ENCODE data around the gene RNF167. TPM values are rescaled to one million over a fixed set of nuclear protein-coding genes. Genes with fewer than 3 reads are reported as not detected.

Gene RNF167
- polyA plus RNA-seq, 1 donor from 2014 or later = 64.1 TPM

GRCh38 chr17:4893721-4894560, 46.1 kb upstream of the RNF167 start:
- Histone ChIP-seq H3K9me2 (ENCODE audit: insufficient read depth, low read length) (no peaks in the 10 kb centered on the region), H3F3A (ENCODE audit: insufficient read depth, low read length, poor library complexity, severe bottlenecking) (no peaks in the 10 kb centered on the region), H2AFZ (ENCODE audit: low read depth, low read length) (no peak overlapping the region), H3K79me2 (replicated peaks; ENCODE audit: insufficient read depth, low read length) (no peaks in the 10 kb centered on the region), H3K4me2 (ENCODE audit: low read length) (no peak overlapping the region), H3K27me3 (ENCODE audit: insufficient read depth, low read depth, low read length) (no peaks in the 10 kb centered on the region), H3K27ac (ENCODE audit: low read length) (no peak overlapping the region), H3K9me3 (ENCODE audit: low read length) (no peaks in the 10 kb centered on the region), H3K9ac (ENCODE audit: low read length) (no peak overlapping the region), H4K20me1 (ENCODE audit: insufficient read depth) (no peaks in the 10 kb centered on the region), H3K36me3 (ENCODE audit: insufficient read depth, low read length) (no peaks in the 10 kb centered on the region), H3K4me3 (ENCODE audit: low read length) (no peak overlapping the region)
- TF ChIP-seq EP300 (conservative IDR thresholded peaks at IDR 0.05; ENCODE audit: poor library complexity, severe bottlenecking) (no peak), EZH2 (IDR thresholded peaks at IDR 0.05; ENCODE audit: borderline replicate concordance, insufficient read depth, low read length, poor library complexity, severe bottlenecking) (no peak), SMC3 (conservative IDR thresholded peaks at IDR 0.05; ENCODE audit: poor library complexity) (no peak), CTCF (IDR thresholded peaks at IDR 0.05; ENCODE audit: poor library complexity, severe bottlenecking) (no peak), TAF1 (IDR thresholded peaks at IDR 0.05; ENCODE audit: low read depth) (no peak), POLR2AphosphoS5 (IDR thresholded peaks at IDR 0.05) (no peak), MXI1 (conservative IDR thresholded peaks at IDR 0.05; ENCODE audit: poor library complexity, severe bottlenecking) (no peak), REST (IDR thresholded peaks at IDR 0.05; ENCODE audit: borderline replicate concordance) (no peak), RAD21 (conservative IDR thresholded peaks at IDR 0.05) (no peak)

GRCh38 chr17:4895121-4895520, 44.9 kb upstream of the RNF167 start:
- H3F3A ChIP-seq (ENCODE audit: insufficient read depth, low read length, poor library complexity, severe bottlenecking) = no peaks in the 10 kb centered on the region
- H3K9me3 ChIP-seq (ENCODE audit: low read length) = no peaks in the 10 kb centered on the region
- TF ChIP-seq RAD21 (conservative IDR thresholded peaks at IDR 0.05) (no peak), REST (IDR thresholded peaks at IDR 0.05; ENCODE audit: borderline replicate concordance) (no peak), EP300 (conservative IDR thresholded peaks at IDR 0.05; ENCODE audit: poor library complexity, severe bottlenecking) (no peak), CTCF (IDR thresholded peaks at IDR 0.05; ENCODE audit: poor library complexity, severe bottlenecking) (no peak), TAF1 (IDR thresholded peaks at IDR 0.05; ENCODE audit: low read depth) (no peak)
- H3K4me3 ChIP-seq (ENCODE audit: low read length) = no peak overlapping the region
- no peak overlapping the region for H3K9ac ChIP-seq (ENCODE audit: low read length)
- no peaks in the 10 kb centered on the region for H3K9me2 ChIP-seq (ENCODE audit: insufficient read depth, low read length)
- no peaks in the 10 kb centered on the region for H3K79me2 ChIP-seq (replicated peaks; ENCODE audit: insufficient read depth, low read length)
- no peak overlapping the region for H2AFZ ChIP-seq (ENCODE audit: low read depth, low read length)
- no peaks in the 10 kb centered on the region for H4K20me1 ChIP-seq (ENCODE audit: insufficient read depth)
- no peaks in the 10 kb centered on the region for H3K36me3 ChIP-seq (ENCODE audit: insufficient read depth, low read length)
- no peak overlapping the region for H3K4me2 ChIP-seq (ENCODE audit: low read length)
- no peaks in the 10 kb centered on the region for H3K27me3 ChIP-seq (ENCODE audit: insufficient read depth, low read depth, low read length)
- no peak overlapping the region for H3K27ac ChIP-seq (ENCODE audit: low read length)
